DMS53 treated with DMSO at 0.1 percent for 48 hours (cell line): Measurements from ENCODE around the gene ARRB1.

Experiments used
- DNase-seq: peaks from one replicate; lab custom pipeline; 2025; ENCODE audit not compliant: unreplicated experiment; lab: John Stamatoyannopoulos, UW

The ARRB1 gene

GRCh38 chr11:75237050-75237449 is 114.4 kb downstream of the ARRB1 start:
- DNase-seq = no peak

GRCh38 chr11:75236062-75236461 is 115.4 kb downstream of the ARRB1 start:
- DNase-seq = no peak

- DNase-seq = peak; percentile 16
These were observed 117.7 kb downstream of the ARRB1 start for GRCh38 chr11:75233754-75234172.

- DNase-seq = no peak
These were observed 120.8 kb downstream of the ARRB1 start for GRCh38 chr11:75230621-75231020.

GRCh38 chr11:75229466-75229865 is 122.0 kb downstream of the ARRB1 start:
- no peak for DNase-seq

GRCh38 chr11:75225794-75226193 is 125.7 kb downstream of the ARRB1 start:
- DNase-seq = no peak

- peak; percentile 69 for DNase-seq
These were observed 127.4 kb downstream of the ARRB1 start for GRCh38 chr11:75223954-75224643.

- no peak for DNase-seq
These were observed 131.6 kb downstream of the ARRB1 start for GRCh38 chr11:75219869-75220268.

GRCh38 chr11:75214843-75215242 is 136.6 kb downstream of the ARRB1 start:
- DNase-seq = no peak

GRCh38 chr11:75214411-75214821 is 137.0 kb downstream of the ARRB1 start:
- peak; percentile 42 for DNase-seq
